Activated CD4-positive, alpha-beta T cell treated with anti-CD3 and anti-CD28 coated beads, Interleukin-2, amount 50 U/mL, for 24 hours (primary cell): ENCODE data around the gene TMEM132A.

Experiments
- DNase-seq, 2 donors: peaks; one replicate each; pipeline ENCODE4 v3.0.0-alpha.2; 2020; ENCODE audit warnings: low read depth in 1 of 2, low spot score in 1 of 2

The TMEM132A gene

GRCh38 chr11:60924110-60924905, at the start of gene TMEM132A:
TMEM132A (plus strand) TSS chr11:60924460; CDS start chr11:60924634, 174 bp downstream.
- no peak for DNase-seq

GRCh38 chr11:60875366-60876167, 48.7 kb upstream of the TMEM132A start:
- no peak for DNase-seq

- no peak for DNase-seq
Measured at GRCh38 chr11:60876168-60876485, 48.1 kb upstream of the TMEM132A start.

- DNase-seq, result no peak
Measured at GRCh38 chr11:60878245-60879101, 45.8 kb upstream of the TMEM132A start.

GRCh38 chr11:60879104-60879503, 45.2 kb upstream of the TMEM132A start:
- no peak for DNase-seq

- no peak for DNase-seq
Measured at GRCh38 chr11:60879971-60880588, 44.2 kb upstream of the TMEM132A start.

GRCh38 chr11:60880643-60881282, 43.5 kb upstream of the TMEM132A start:
- DNase-seq, result no peak

- no peak for DNase-seq
Measured at GRCh38 chr11:60887556-60887955, 36.7 kb upstream of the TMEM132A start.

GRCh38 chr11:60889869-60890311, 34.4 kb upstream of the TMEM132A start:
- no peak for DNase-seq

GRCh38 chr11:60890696-60891095, 33.6 kb upstream of the TMEM132A start:
- no peak for DNase-seq

- no peak for DNase-seq
Measured at GRCh38 chr11:60891103-60891741, 33.0 kb upstream of the TMEM132A start.

GRCh38 chr11:60895687-60896086, 28.6 kb upstream of the TMEM132A start:
- DNase-seq, result no peak

- no peak for DNase-seq
Measured at GRCh38 chr11:60897496-60897895, 26.8 kb upstream of the TMEM132A start.

GRCh38 chr11:60899046-60899936, 25.0 kb upstream of the TMEM132A start:
- DNase-seq, result no peak

GRCh38 chr11:60899977-60900376, 24.3 kb upstream of the TMEM132A start:
- DNase-seq, result no peak

- DNase-seq, result no peak
Measured at GRCh38 chr11:60900673-60901404, 23.4 kb upstream of the TMEM132A start.

GRCh38 chr11:60902625-60903024, 21.6 kb upstream of the TMEM132A start:
- no peak for DNase-seq

- no peak for DNase-seq
Measured at GRCh38 chr11:60905047-60905446, 19.2 kb upstream of the TMEM132A start.
